Esophagus muscularis mucosa (tissue), 4 donors: Measurements from ENCODE around the gene ATP6V1F. TPM values are rescaled to one million over a fixed set of nuclear protein-coding genes. Genes with fewer than 3 reads are reported as not detected.
A peak's percentile ranks its signal among the peaks of the same experiment; 100 is the strongest.

Experiments
- DNase-seq: peaks from one replicate; pipeline ENCODE4 v3.0.0-alpha.2; 2017; ENCODE audit errors: extremely low spot score
- H3K27ac ChIP-seq, 4 donors: fragments of 200-600 bp; sonication (generic); replicated peaks in 1 of 4; 1 replicate in 3 of 4; 2 replicates in 1 of 4; pipeline ENCODE4 v1.5.1; 2016 to 2019; ENCODE audit warnings: mild to moderate bottlenecking in 1 of 4
- H3K27me3 ChIP-seq, 4 donors: fragments of 200-600 bp; sonication (generic); one replicate each; pipeline versions ENCODE4 v1.5.1 to v1.6.0; 2016 to 2019
- H3K36me3 ChIP-seq, 4 donors: fragments of 200-600 bp; sonication (generic); one replicate each; pipeline ENCODE4 v1.5.1; 2016 to 2019
- H3K4me1 ChIP-seq, 4 donors: fragments of 200-600 bp; sonication (generic); one replicate each; pipeline ENCODE4 v1.5.1; 2016 to 2019
- H3K4me3 ChIP-seq, 4 donors: fragments of 200-600 bp; sonication (generic); 1 replicate in 2 of 4; 2 replicates in 2 of 4; pipeline ENCODE4 v1.5.1; 2016 to 2019; ENCODE audit warnings: mild to moderate bottlenecking in 4 of 4, moderate library complexity in 1 of 4
- H3K9me3 ChIP-seq, 4 donors: fragments of 200-600 bp; sonication (generic); 1 replicate in 3 of 4; 2 replicates in 1 of 4; pipeline ENCODE4 v1.5.1; 2016 to 2019
- EP300 ChIP-seq: sonication (generic); formaldehyde crosslinking; IDR thresholded peaks from one replicate; pipeline ENCODE4 v1.6.1; 2017; ENCODE audit warnings: antibody characterized with exemption
- POLR2A ChIP-seq: fragments of 450-650 bp; IDR thresholded peaks from one replicate; pipeline ENCODE4 v1.6.1; 2017; ENCODE audit warnings: antibody characterized with exemption, moderate library complexity, mild to moderate bottlenecking, low read depth
- POLR2AphosphoS5 ChIP-seq, 2 donors: sonication (generic); formaldehyde crosslinking; IDR thresholded peaks; one replicate each; pipeline ENCODE4 v1.6.1; 2017; ENCODE audit warnings: antibody characterized with exemption in 2 of 2
- WGBS: methylation state at CpG from one replicate; pipeline ENCODE4 v1.1.5; 2018; 5-methylcytosine and 5-hydroxymethylcytosine counted together
- intact Hi-C: fragments of 100-400 bp; cut with DNase I; formaldehyde crosslinking; loops from one replicate; pipeline ENCODE4 v1.15.1; 2023
- total RNA-seq, 4 donors: library from RNA; depleted of rRNA; stranded (reverse); fragments of >200 nt; gene quantifications; one replicate each; pipeline versions ENCODE4 v1.1.0 to v1.2.1, GENCODE V29; 2016
- TF ChIP-seq, protein P1 (sequence below), 3 experiments: fragments of 200-600 bp in 2 of 3; fragments of 450-650 bp in 1 of 3; sonication (generic) in 2 of 3; IDR thresholded peaks; one replicate each; pipeline ENCODE4 v1.5.1; 2017 to 2019; ENCODE audit warnings: antibody characterized with exemption in 3 of 3, mild to moderate bottlenecking in 2 of 3, moderate library complexity in 1 of 3

Gene ATP6V1F, protein sequence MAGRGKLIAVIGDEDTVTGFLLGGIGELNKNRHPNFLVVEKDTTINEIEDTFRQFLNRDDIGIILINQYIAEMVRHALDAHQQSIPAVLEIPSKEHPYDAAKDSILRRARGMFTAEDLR
- 100 to 1,000 TPM in 2 of 4 donors, 10 to 100 TPM in 2; 74.3 to 108 (median 91.9) TPM for total RNA-seq

DNA sequence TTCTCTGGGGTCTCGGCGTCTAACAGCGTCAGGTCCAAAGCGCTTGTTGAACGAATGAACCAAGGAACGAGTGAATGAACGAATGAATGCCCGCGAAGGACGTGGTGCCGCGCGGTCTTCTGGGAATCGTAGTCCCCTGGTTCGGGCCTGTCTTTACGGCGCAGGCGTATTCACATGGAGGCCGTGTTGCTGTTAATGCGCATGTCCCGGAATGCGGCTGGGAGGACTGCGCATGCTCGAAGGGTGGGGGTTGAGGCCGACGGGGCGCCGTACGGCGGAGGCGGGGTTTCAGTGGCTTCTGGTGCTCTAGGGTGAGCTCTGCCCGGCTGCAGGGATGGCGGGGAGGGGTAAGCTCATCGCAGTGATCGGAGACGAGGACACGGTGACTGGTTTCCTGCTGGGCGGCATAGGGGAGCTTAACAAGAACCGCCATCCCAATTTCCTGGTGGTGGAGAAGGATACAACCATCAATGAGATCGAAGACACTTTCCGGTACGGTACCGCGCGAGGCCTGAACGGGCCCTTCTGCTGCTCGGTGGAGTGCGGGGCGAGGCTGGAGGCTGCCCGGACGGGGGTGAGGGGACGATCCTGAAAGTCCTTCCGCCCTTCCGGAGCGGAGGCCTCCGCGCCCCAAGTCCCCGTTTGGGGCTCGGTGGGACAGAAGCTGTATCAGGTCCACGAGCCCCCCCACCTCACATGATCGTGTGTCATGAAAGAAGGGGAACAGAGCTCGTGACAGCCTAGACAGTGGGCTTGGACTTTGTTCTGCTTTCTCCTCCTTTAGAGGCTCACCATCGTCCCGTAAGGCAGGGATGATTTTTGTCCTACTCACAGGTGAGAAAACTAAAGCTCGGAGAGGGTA lies at the start of gene ATP6V1F:
Gene ATP6V1F (plus strand): TSS at position 286 of the 862 bp plus-strand sequence. CDS start 49 bp downstream, at position 335.
- WGBS = under 1% methylated on average over 45 of the region's 65 CpGs
- peak; percentile 93 to 96 for TF ChIP-seq POLR2AphosphoS5 (IDR thresholded peaks at IDR 0.05)
- TF ChIP-seq, protein P1, sequence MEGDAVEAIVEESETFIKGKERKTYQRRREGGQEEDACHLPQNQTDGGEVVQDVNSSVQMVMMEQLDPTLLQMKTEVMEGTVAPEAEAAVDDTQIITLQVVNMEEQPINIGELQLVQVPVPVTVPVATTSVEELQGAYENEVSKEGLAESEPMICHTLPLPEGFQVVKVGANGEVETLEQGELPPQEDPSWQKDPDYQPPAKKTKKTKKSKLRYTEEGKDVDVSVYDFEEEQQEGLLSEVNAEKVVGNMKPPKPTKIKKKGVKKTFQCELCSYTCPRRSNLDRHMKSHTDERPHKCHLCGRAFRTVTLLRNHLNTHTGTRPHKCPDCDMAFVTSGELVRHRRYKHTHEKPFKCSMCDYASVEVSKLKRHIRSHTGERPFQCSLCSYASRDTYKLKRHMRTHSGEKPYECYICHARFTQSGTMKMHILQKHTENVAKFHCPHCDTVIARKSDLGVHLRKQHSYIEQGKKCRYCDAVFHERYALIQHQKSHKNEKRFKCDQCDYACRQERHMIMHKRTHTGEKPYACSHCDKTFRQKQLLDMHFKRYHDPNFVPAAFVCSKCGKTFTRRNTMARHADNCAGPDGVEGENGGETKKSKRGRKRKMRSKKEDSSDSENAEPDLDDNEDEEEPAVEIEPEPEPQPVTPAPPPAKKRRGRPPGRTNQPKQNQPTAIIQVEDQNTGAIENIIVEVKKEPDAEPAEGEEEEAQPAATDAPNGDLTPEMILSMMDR (IDR thresholded peaks at IDR 0.05) = no peak
- no peak for TF ChIP-seq EP300
- TF ChIP-seq POLR2A = peak; percentile 75
- intact Hi-C loops = no loop called here

DNA sequence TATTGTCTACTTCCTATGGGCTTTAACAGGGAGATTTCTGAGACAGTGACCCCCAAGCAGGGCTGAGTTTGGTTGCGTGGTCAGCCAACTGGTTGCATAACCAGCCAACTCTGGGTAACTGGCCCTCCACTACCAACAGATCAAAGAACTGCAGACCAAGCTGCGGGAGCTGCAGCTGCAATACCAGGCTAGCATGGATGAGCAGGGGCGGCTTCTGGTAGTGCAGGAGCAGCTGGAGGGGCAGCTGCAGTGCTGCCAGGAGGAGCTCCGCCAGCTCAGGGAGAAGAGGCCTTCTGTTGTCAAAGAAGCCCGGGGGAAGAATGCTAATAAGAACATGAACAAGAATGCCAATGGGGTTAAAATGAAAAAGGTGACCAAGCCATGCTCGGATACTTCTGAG lies 48.2 kb upstream of the ATP6V1F start:
- intact Hi-C loops = no loop called here
- 90% methylated on average over 6 of the region's 6 CpGs for WGBS

More for the DNA sequence above, at the start of gene ATP6V1F:
- H3K4me3 ChIP-seq = peak within 1 kb of the TSS; percentile 76 to 84 (median 82)
- no peaks in the 10 kb centered on the region for H3K9me3 ChIP-seq
- H3K27me3 ChIP-seq = no peaks in the 10 kb centered on the region
- peak within 1 kb of the TSS; percentile 77 to 85 (median 84) for H3K27ac ChIP-seq
- peaks cover 46 to 74% (median 60%) of the 10 kb centered on the region in 4 donors for H3K4me1 ChIP-seq
- DNase-seq = peak; percentile 99
- H3K36me3 ChIP-seq = peaks cover 13 to 33% (median 26%) of the 10 kb centered on the region in 4 donors

DNA sequence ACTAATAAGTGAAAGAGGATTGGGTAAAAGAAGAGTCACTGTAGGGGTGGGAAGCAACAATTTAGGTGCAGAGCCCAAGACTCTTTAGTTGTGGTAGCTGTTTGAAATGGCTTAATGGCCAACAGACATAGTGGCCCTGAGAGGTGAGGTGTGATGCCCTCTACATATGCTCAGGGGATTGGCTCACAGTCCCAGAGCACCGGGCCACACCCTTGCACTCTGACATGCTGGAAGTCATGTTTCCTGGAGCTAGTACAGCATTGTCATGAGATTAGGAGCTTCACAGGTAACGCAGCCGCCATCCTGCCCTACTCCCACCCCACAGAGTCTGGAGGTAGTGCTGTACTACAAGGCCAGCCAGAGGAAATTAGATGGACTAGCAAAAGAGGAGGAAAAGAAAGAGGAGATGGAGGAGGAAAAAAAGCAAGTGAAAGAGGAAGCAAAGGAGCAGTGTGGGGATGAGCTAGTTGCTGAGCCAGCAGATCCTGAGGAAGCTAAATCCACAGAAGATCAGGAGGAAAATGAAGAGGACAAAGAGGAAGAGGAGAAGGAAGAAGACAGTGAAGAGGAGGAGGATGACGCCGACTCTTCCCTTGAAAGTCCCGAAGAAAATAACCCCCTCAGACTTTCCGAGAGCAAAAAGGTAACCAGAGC lies 47.2 kb upstream of the ATP6V1F start:
- intact Hi-C loops = no loop called here
- no peak overlapping the region for H3K4me3 ChIP-seq
- H3K36me3 ChIP-seq = no peaks in the 10 kb centered on the region
- no peaks in the 10 kb centered on the region for H3K27me3 ChIP-seq
- H3K27ac ChIP-seq = no peak overlapping the region
- no peak for TF ChIP-seq POLR2A
- TF ChIP-seq, protein P1 (IDR thresholded peaks at IDR 0.05) = no peak
- TF ChIP-seq POLR2AphosphoS5 (IDR thresholded peaks at IDR 0.05) = no peak
- no peak for TF ChIP-seq EP300
- H3K9me3 ChIP-seq = no peaks in the 10 kb centered on the region
- no peak for DNase-seq
- peaks cover 0 to 5% (median 0%) of the 10 kb centered on the region in 4 donors for H3K4me1 ChIP-seq
- WGBS = 87% methylated on average over 7 of the region's 7 CpGs

More for the DNA sequence above, 48.2 kb upstream of the ATP6V1F start:
- H3K4me3 ChIP-seq = no peak overlapping the region
- TF ChIP-seq POLR2AphosphoS5 (IDR thresholded peaks at IDR 0.05) (no peak), POLR2A (no peak), EP300 (no peak)
- TF ChIP-seq, protein P1 (IDR thresholded peaks at IDR 0.05) = no peak
- H3K9me3 ChIP-seq = no peaks in the 10 kb centered on the region
- DNase-seq = no peak
- peaks cover 0 to 5% (median 0%) of the 10 kb centered on the region in 4 donors for H3K4me1 ChIP-seq
- no peaks in the 10 kb centered on the region for H3K27me3 ChIP-seq
- peaks cover 0 to 7% (median 0%) of the 10 kb centered on the region in 4 donors for H3K36me3 ChIP-seq
- no peak overlapping the region for H3K27ac ChIP-seq

DNA sequence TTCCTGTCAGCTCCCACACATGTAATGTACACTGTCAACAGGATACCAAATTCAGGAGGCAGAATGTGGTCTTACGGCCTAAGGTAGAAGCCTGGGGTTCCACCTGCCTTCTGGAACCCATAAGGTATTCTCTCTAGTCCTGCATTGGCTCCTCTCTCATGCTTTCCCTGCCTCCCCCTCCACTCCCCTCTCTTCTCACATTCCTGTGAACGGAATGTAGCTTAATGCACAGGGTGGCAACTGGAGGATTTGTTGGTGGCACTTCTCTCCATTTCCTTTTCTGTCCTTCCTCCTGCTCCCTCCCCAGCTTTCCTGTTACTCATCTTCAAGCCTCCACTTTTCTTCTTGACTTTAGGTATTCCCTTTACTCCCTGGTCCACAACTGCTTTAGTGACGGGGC lies 44.0 kb upstream of the ATP6V1F start:
- Histone ChIP-seq H3K4me3 (no peak overlapping the region), H3K36me3 (no peaks in the 10 kb centered on the region), H3K27ac (no peak overlapping the region), H3K4me1 (no peaks in the 10 kb centered on the region), H3K9me3 (no peaks in the 10 kb centered on the region), H3K27me3 (no peaks in the 10 kb centered on the region)
- TF ChIP-seq EP300 = no peak
- 80% methylated on average over 3 of the region's 3 CpGs for WGBS
- no peak for DNase-seq
- intact Hi-C loops = no loop called here

DNA sequence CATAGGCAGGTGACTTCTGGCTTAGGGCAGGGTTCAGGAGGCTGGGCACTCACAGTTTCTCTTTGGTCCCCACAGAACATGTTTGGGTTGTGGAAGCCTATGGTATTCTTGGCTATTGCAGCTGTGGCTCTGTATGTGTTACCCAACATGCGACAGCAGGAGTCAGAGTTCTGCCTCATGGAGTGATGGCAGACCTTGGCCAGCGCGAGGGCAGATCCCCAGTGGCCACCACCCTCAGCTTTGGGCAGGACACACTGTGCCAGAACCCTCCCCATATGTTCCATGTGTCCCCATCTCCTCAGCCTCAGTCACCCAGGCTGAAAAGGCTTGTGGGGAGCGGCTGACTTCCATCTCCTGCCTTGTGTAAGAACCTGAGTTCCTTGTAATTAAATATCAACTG lies 40.9 kb upstream of the ATP6V1F start:
- Histone ChIP-seq H3K9me3 (no peaks in the 10 kb centered on the region), H3K4me1 (peaks cover 0 to 3% (median 0%) of the 10 kb centered on the region in 4 donors), H3K4me3 (no peak overlapping the region), H3K27me3 (no peaks in the 10 kb centered on the region), H3K27ac (no peak overlapping the region), H3K36me3 (no peaks in the 10 kb centered on the region)
- WGBS = 89% methylated on average over 1 of the region's 4 CpGs
- intact Hi-C loops = no loop called here
- DNase-seq = no peak
- TF ChIP-seq POLR2A (no peak), POLR2AphosphoS5 (IDR thresholded peaks at IDR 0.05) (no peak), EP300 (no peak)
- TF ChIP-seq, protein P1 (IDR thresholded peaks at IDR 0.05) = no peak
